Measurements from ENCODE around the gene NADK2. TPM values are rescaled to one million over a fixed set of nuclear protein-coding genes. Genes with fewer than 3 reads are reported as not detected.

Gene NADK2
- total RNA-seq, 1 donor from 2014 or later, result 68.2 TPM

DNA sequence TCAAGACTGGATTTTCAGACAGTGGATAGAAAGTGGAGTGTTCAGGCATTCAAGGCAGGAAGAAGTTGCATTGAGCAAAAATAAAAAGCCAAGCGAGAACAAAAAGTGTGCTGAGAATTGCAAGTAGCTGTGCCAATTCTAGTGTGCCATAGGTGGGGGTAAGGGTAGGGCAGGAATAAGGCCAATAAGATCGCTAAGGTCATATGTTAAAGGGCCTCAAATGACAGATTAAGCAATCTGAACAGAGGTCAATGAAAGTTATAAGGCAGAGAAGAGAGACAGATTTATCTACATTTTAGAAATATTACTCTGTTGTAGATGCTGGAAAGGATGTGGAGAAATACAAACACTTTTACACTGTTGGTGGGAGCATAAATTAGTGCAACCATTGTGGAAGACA, 36.4 kb downstream of the NADK2 start:
- Histone ChIP-seq H3F3A (ENCODE audit: low read depth) (no peaks in the 10 kb centered on the region), H3K27ac (no peak overlapping the region), H3K4me2 (no peak overlapping the region), H3K9me3 (ENCODE audit: low read depth) (no peaks in the 10 kb centered on the region), H3K4me1 (no peaks in the 10 kb centered on the region), H4K20me1 (ENCODE audit: low read depth) (no peaks in the 10 kb centered on the region), H3K79me2 (ENCODE audit: low read depth) (no peaks in the 10 kb centered on the region), H3K4me3 (no peak overlapping the region), H3K9ac (no peak overlapping the region), H3K27me3 (no peaks in the 10 kb centered on the region), H2AFZ (replicated peaks) (no peak overlapping the region), H3K36me3 (no peaks in the 10 kb centered on the region)
- DNase-seq (ENCODE audit: low spot score), result no peak
- Mint-ChIP-seq H3K9me3 (no peaks in the 10 kb centered on the region), H3K27ac (no peak overlapping the region), H3K4me3 (no peak overlapping the region), H3K36me3 (peaks cover 20% of the 10 kb centered on the region), H3K27me3 (ENCODE audit: insufficient read depth, low read depth) (no peaks in the 10 kb centered on the region), H3K4me1 (peaks cover 5% of the 10 kb centered on the region)
- TF ChIP-seq, protein P1, sequence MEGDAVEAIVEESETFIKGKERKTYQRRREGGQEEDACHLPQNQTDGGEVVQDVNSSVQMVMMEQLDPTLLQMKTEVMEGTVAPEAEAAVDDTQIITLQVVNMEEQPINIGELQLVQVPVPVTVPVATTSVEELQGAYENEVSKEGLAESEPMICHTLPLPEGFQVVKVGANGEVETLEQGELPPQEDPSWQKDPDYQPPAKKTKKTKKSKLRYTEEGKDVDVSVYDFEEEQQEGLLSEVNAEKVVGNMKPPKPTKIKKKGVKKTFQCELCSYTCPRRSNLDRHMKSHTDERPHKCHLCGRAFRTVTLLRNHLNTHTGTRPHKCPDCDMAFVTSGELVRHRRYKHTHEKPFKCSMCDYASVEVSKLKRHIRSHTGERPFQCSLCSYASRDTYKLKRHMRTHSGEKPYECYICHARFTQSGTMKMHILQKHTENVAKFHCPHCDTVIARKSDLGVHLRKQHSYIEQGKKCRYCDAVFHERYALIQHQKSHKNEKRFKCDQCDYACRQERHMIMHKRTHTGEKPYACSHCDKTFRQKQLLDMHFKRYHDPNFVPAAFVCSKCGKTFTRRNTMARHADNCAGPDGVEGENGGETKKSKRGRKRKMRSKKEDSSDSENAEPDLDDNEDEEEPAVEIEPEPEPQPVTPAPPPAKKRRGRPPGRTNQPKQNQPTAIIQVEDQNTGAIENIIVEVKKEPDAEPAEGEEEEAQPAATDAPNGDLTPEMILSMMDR (IDR thresholded peaks at IDR 0.05), result no peak
- TF ChIP-seq EZH2 (IDR thresholded peaks at IDR 0.05) (no peak), EZH2phosphoT487 (IDR thresholded peaks at IDR 0.05) (no peak)

DNA sequence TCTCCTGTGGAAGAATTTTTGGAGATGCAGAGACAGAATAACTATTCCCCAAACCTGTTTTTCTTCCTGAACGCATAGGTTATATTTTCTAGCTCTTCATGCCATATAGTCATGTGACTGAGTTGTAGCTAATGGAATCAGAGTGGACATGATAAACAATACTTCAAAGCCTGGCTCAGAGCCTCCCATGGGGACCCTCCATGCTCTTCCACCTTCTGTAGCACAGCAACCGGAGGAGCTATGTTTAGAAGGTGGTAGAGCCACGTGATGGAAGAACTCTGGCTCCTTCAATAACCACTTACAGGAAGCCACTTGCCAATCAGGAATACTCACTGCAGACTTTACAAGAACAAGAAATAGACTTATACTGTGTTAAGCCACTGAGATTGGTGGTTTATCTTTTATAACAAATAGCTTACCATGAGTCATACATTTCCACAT, 39.2 kb downstream of the NADK2 start:
- H3K36me3 Mint-ChIP-seq, result peaks cover 24% of the 10 kb centered on the region
- no peak for DNase-seq (ENCODE audit: low spot score)
- no peaks in the 10 kb centered on the region for H3K27me3 Mint-ChIP-seq (ENCODE audit: insufficient read depth, low read depth)
- Histone ChIP-seq H3K27ac (no peak overlapping the region), H3K4me3 (no peak overlapping the region), H4K20me1 (ENCODE audit: low read depth) (no peaks in the 10 kb centered on the region), H3K9ac (no peak overlapping the region), H3K9me3 (ENCODE audit: low read depth) (no peaks in the 10 kb centered on the region), H3K4me1 (no peaks in the 10 kb centered on the region), H3K4me2 (no peak overlapping the region), H3K79me2 (ENCODE audit: low read depth) (no peaks in the 10 kb centered on the region), H3K27me3 (no peaks in the 10 kb centered on the region), H2AFZ (replicated peaks) (no peak overlapping the region), H3K36me3 (peaks cover 5% of the 10 kb centered on the region), H3F3A (ENCODE audit: low read depth) (no peaks in the 10 kb centered on the region)
- H3K9me3 Mint-ChIP-seq, result no peaks in the 10 kb centered on the region
- H3K4me3 Mint-ChIP-seq, result no peak overlapping the region
- peaks cover 5% of the 10 kb centered on the region for H3K4me1 Mint-ChIP-seq
- TF ChIP-seq EZH2phosphoT487 (IDR thresholded peaks at IDR 0.05) (no peak), EZH2 (IDR thresholded peaks at IDR 0.05) (no peak)
- TF ChIP-seq, protein P1 (IDR thresholded peaks at IDR 0.05), result no peak
- no peak overlapping the region for H3K27ac Mint-ChIP-seq

GRCh38 chr5:36200513-36200912, 41.2 kb downstream of the NADK2 start:
- Histone ChIP-seq H3K79me2 (ENCODE audit: low read depth) (no peaks in the 10 kb centered on the region), H2AFZ (replicated peaks) (no peak overlapping the region), H3K9me3 (ENCODE audit: low read depth) (no peaks in the 10 kb centered on the region), H3K9ac (no peak overlapping the region), H3F3A (ENCODE audit: low read depth) (no peaks in the 10 kb centered on the region), H3K27ac (no peak overlapping the region), H3K36me3 (peaks cover 5% of the 10 kb centered on the region), H3K4me2 (no peak overlapping the region), H3K4me1 (no peaks in the 10 kb centered on the region), H3K4me3 (no peak overlapping the region), H3K27me3 (no peaks in the 10 kb centered on the region), H4K20me1 (ENCODE audit: low read depth) (no peaks in the 10 kb centered on the region)
- Mint-ChIP-seq H3K36me3 (peaks cover 23% of the 10 kb centered on the region), H3K4me3 (no peak overlapping the region), H3K27ac (no peak overlapping the region), H3K4me1 (peaks cover 5% of the 10 kb centered on the region), H3K9me3 (no peaks in the 10 kb centered on the region), H3K27me3 (ENCODE audit: insufficient read depth, low read depth) (no peaks in the 10 kb centered on the region)
- TF ChIP-seq EZH2phosphoT487 (IDR thresholded peaks at IDR 0.05), result no peak
- TF ChIP-seq EZH2 (IDR thresholded peaks at IDR 0.05), result no peak
- TF ChIP-seq, protein P1 (IDR thresholded peaks at IDR 0.05), result no peak
- DNase-seq (ENCODE audit: low spot score), result no peak

Measured in neural progenitor cell (in vitro differentiated cells).